ENCODE measurements around the gene MIPOL1. TPM values are rescaled to one million over a fixed set of nuclear protein-coding genes. Genes with fewer than 3 reads are reported as not detected.

The MIPOL1 gene
- total and polyA plus RNA-seq, 2 of the 13 experiments (the other 11 are each of a cell fraction or from before 2014, with no cell fraction given): 8.6 to 34.2 TPM

DNA sequence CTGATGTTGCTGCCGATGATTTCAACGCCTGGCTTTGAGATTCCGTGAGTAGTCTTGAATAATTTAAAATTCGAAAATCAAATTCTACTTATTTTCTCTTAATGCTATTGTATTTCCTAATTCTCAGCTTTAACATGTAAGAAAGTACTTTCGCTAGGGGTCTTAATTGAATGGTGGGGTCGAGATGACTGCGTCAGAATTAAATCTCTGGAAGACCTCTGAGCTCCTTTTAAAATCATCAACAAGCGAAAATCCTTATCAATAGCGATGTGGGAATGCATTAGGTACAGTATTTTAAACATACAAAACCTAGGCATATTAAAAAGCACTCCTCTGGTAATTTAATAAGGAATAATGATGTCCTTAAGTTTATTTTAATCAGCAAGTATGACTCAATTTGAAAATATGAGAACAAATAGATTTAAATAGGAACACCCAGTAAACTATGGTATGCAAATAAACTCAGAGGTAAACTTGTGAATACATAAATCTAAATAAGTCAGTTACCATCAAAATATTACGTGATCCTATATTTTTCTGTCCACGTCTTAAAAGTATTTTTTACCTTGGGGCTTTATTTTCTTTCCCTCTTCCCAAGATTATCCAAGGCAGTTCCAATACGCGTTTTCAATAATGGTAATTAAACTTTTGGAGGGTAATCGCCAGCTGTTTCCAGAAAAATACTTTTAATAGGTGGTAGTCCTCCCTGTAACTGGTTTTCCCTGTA, 395.9 kb downstream of the MIPOL1 start:
- no peak for FAIRE-seq
- TF ChIP-seq ZNF431 (CRISPR knock-in tag; IDR thresholded peaks at IDR 0.05; ENCODE audit: borderline replicate concordance, low read depth): no peak
- no peak for TF ChIP-seq ZBTB20 (CRISPR knock-in tag; IDR thresholded peaks at IDR 0.05; ENCODE audit: borderline replicate concordance, low read depth)
- no peak for TF ChIP-seq NFYB (CRISPR knock-in tag; IDR thresholded peaks at IDR 0.05)
- no peak for TF ChIP-seq GATAD1 (CRISPR knock-in tag; IDR thresholded peaks at IDR 0.05)
- no peak for TF ChIP-seq ERF (CRISPR knock-in tag; IDR thresholded peaks at IDR 0.05)
- no peak for TF ChIP-seq ZNF468 (CRISPR knock-in tag; IDR thresholded peaks at IDR 0.05)
- no peak for TF ChIP-seq ELF3 (CRISPR knock-in tag; IDR thresholded peaks at IDR 0.05)
- no peak; the same call in 1 of the 2 replicates for TF ChIP-seq ZNF816 (CRISPR knock-in tag; IDR thresholded peaks at IDR 0.05; ENCODE audit: borderline replicate concordance)
- no peak for TF ChIP-seq ZNF75D (CRISPR knock-in tag; IDR thresholded peaks at IDR 0.05; ENCODE audit: borderline replicate concordance)
- TF ChIP-seq, protein P1, sequence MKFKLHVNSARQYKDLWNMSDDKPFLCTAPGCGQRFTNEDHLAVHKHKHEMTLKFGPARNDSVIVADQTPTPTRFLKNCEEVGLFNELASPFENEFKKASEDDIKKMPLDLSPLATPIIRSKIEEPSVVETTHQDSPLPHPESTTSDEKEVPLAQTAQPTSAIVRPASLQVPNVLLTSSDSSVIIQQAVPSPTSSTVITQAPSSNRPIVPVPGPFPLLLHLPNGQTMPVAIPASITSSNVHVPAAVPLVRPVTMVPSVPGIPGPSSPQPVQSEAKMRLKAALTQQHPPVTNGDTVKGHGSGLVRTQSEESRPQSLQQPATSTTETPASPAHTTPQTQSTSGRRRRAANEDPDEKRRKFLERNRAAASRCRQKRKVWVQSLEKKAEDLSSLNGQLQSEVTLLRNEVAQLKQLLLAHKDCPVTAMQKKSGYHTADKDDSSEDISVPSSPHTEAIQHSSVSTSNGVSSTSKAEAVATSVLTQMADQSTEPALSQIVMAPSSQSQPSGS (CRISPR knock-in tag; IDR thresholded peaks at IDR 0.05): no peak
- TF ChIP-seq ELF1 (CRISPR knock-in tag; IDR thresholded peaks at IDR 0.05): no peak
- TF ChIP-seq ATF7 (IDR thresholded peaks at IDR 0.05): no peak
- TF ChIP-seq ATF7 (CRISPR knock-in tag; IDR thresholded peaks at IDR 0.05): no peak
- TF ChIP-seq ZNF234 (CRISPR knock-in tag; conservative IDR thresholded peaks at IDR 0.05): no peak
- no peak for TF ChIP-seq MAZ (IDR thresholded peaks at IDR 0.05; ENCODE audit: borderline replicate concordance, low read depth, low read length)
- TF ChIP-seq MAZ (CRISPR knock-in tag; IDR thresholded peaks at IDR 0.05; ENCODE audit: low read depth): no peak
- TF ChIP-seq KAT7 (CRISPR knock-in tag; IDR thresholded peaks at IDR 0.05; ENCODE audit: borderline replicate concordance): no peak
- no peak for TF ChIP-seq ZNF737 (CRISPR knock-in tag; IDR thresholded peaks at IDR 0.05; ENCODE audit: borderline replicate concordance)
- no peak for TF ChIP-seq HOXD1 (CRISPR knock-in tag; IDR thresholded peaks at IDR 0.05)
- TF ChIP-seq ZNF251 (CRISPR knock-in tag; IDR thresholded peaks at IDR 0.05): no peak
- no peak for TF ChIP-seq ZFX (CRISPR knock-in tag; IDR thresholded peaks at IDR 0.05; ENCODE audit: low read depth)
- no peak for TF ChIP-seq GABPA (IDR thresholded peaks at IDR 0.05; ENCODE audit: low read depth, low read length)
- TF ChIP-seq GABPA (CRISPR knock-in tag; IDR thresholded peaks at IDR 0.05; ENCODE audit: low read depth): no peak

More for the DNA sequence above, 395.9 kb downstream of the MIPOL1 start:
- no peaks in the 10 kb centered on the region for H4K20me1 ChIP-seq (ENCODE audit: insufficient read depth, low read length)
- DNase-seq (ENCODE audit: low spot score): no peak
- H3K27me3 ChIP-seq (ENCODE audit: control insufficient read depth in 1 of 2, insufficient read depth in 2 of 2, low read length in 2 of 2): no peaks in the 10 kb centered on the region; a peak in 1 of 5 replicates
- ChIA-PET CTCF (ENCODE audit: low intra/inter-chr PET ratio, low total read pairs) (interaction anchor here (0.8 to 3.3 kb wide), 7 partner anchors 10 to 363 kb away, joined by 3 to 51 read pairs (median 8); no protein-coding TSS in a partner anchor), POLR2A (interaction anchor here (0.6 to 1.4 kb wide), 6 partner anchors 11 to 347 kb away, joined by 3 to 7 read pairs (median 4); no protein-coding TSS in a partner anchor)
- peaks cover 13 to 14% of the 10 kb centered on the region in 2 experiments for H3K36me3 ChIP-seq (replicated peaks in 1 of 2; ENCODE audit: control insufficient read depth in 1 of 2, insufficient read depth in 2 of 2, low read length in 2 of 2)
- peak overlapping the region; percentile 94 for H3K9ac ChIP-seq (ENCODE audit: insufficient read depth, low read depth, low read length)
- peak overlapping the region; percentile 1 for H2AFZ ChIP-seq (ENCODE audit: low read length)
- H3K9me3 ChIP-seq (ENCODE audit: low read length): no peaks in the 10 kb centered on the region
- in situ Hi-C loops (cut with HindIII; ENCODE audit: extremely low pct_ligation_motif_present, low pct_unique_long_range_greater_than_20kb): loop anchor here (5.0 kb wide), 1 partner anchor 341 kb away; no protein-coding TSS in a partner anchor
- peak overlapping the region; percentile 96 for H3K27ac ChIP-seq (ENCODE audit: extremely low read length, insufficient read depth, low read length)
- 6% methylated on average over 14 of the region's 14 CpGs for WGBS (ENCODE audit: low lambda C conversion rate)
- H3K79me2 ChIP-seq (ENCODE audit: insufficient read depth, low read length): peaks cover 82% of the 10 kb centered on the region
- H3K4me1 ChIP-seq (ENCODE audit: insufficient read depth, low read length): peaks cover 50% of the 10 kb centered on the region
- TSS peak; percentile 54 for BruUV-seq (replicated peaks)
- peak overlapping the region; percentile 70 for H3K4me2 ChIP-seq (ENCODE audit: low read depth, low read length)
- peak overlapping the region; percentile 87 to 96 (median 95) for H3K4me3 ChIP-seq (replicated peaks in 1 of 3; ENCODE audit: insufficient read depth in 1 of 3, low read depth in 2 of 3, low read length in 3 of 3)
- intact Hi-C loops (cut with micrococcal nuclease; ENCODE audit: unreplicated experiment): loop anchor here (1.0 to 5.0 kb wide), 10 partner anchors 28 to 347 kb away; no protein-coding TSS in a partner anchor
- no peak for ATAC-seq
